PC-9 (cell line): ENCODE results near the gene CUL9. TPM values are rescaled to one million over a fixed set of nuclear protein-coding genes. Genes with fewer than 3 reads are reported as not detected.
A peak's percentile ranks its signal among the peaks of the same experiment; 100 is the strongest.

Source experiments
- BruUV-seq: library from RNA; stranded (reverse); fragments of 400-500 nt; replicated peaks from 2 replicates; lab custom pipeline; 2021; lab: Mats Ljungman, UMichigan
- CTCF ChIA-PET: fragments of 300-600 bp; sonication (Branson Sonifier 250); formaldehyde crosslinking; loops from one replicate; lab custom pipeline; 2022; ENCODE audit warnings: antibody characterized with exemption; lab: Charles Lee
- POLR2A ChIA-PET: fragments of 300-600 bp; sonication (Branson Sonifier 250); formaldehyde crosslinking; loops from one replicate; lab custom pipeline; 2022; ENCODE audit warnings: antibody characterized with exemption; ENCODE audit not compliant: unreplicated experiment; lab: Charles Lee
- DNase-seq, 2 experiments: peaks; one replicate each; pipeline versions ENCODE4 v3.0.0 to v3.0.0-alpha.2; 2015 to 2022; ENCODE audit warnings: mixed read lengths in 1 of 2
- H2AFZ ChIP-seq: fragments of 200-600 bp; sonication (generic); 2 replicates; pipeline ENCODE4 v1.8.1; 2017; ENCODE audit warnings: antibody characterized with exemption
- H3F3A ChIP-seq: fragments of 200-600 bp; sonication (generic); 2 replicates; pipeline ENCODE4 v1.8.1; 2017; ENCODE audit warnings: antibody characterized with exemption, mild to moderate bottlenecking, low read depth; ENCODE audit not compliant: insufficient read depth
- H3K27ac ChIP-seq: fragments of 200-600 bp; sonication (generic); 2 replicates; pipeline ENCODE4 v1.6.1; 2016; ENCODE audit warnings: mixed run types
- H3K27me3 ChIP-seq: fragments of 200-600 bp; sonication (generic); 2 replicates; pipeline ENCODE4 v1.6.1; 2016; ENCODE audit warnings: low read depth, mixed run types; ENCODE audit not compliant: insufficient read depth
- H3K36me3 ChIP-seq: fragments of 200-600 bp; sonication (generic); 2 replicates; pipeline ENCODE4 v1.6.1; 2016; ENCODE audit warnings: low read depth, mixed run types
- H3K4me1 ChIP-seq: fragments of 200-600 bp; sonication (generic); replicated peaks from 2 replicates; pipeline ENCODE4 v1.6.1; 2016; ENCODE audit warnings: mixed run types; ENCODE audit not compliant: insufficient read depth
- H3K4me2 ChIP-seq: fragments of 200-600 bp; sonication (generic); 2 replicates; pipeline ENCODE4 v1.6.1; 2017; ENCODE audit warnings: mixed run types
- H3K4me3 ChIP-seq: fragments of 200-600 bp; sonication (generic); 2 replicates; pipeline ENCODE4 v1.6.1; 2016; ENCODE audit warnings: mixed run types
- H3K79me2 ChIP-seq: fragments of 200-600 bp; sonication (generic); 2 replicates; pipeline ENCODE4 v1.6.1; 2017; ENCODE audit warnings: low read depth, mixed run types
- H3K9me2 ChIP-seq: fragments of 200-600 bp; sonication (generic); 2 replicates; pipeline ENCODE4 v1.8.1; 2017; ENCODE audit warnings: mild to moderate bottlenecking; ENCODE audit not compliant: insufficient read depth
- H3K9me3 ChIP-seq: fragments of 200-600 bp; sonication (generic); 2 replicates; pipeline ENCODE4 v1.8.1; 2016; ENCODE audit warnings: low read depth; ENCODE audit not compliant: insufficient read depth
- H4K20me1 ChIP-seq: fragments of 200-600 bp; sonication (generic); 2 replicates; pipeline ENCODE4 v1.8.1; 2017; ENCODE audit not compliant: insufficient read depth
- EZH2 ChIP-seq: fragments of 200-600 bp; sonication (generic); IDR thresholded peaks from 2 replicates; pipeline ENCODE4 v1.8.0; 2017; ENCODE audit warnings: antibody characterized with exemption, low read depth
- intact Hi-C: fragments of 100-400 bp; cut with micrococcal nuclease; formaldehyde crosslinking; loops from one replicate; pipeline ENCODE4 v1.10.0; 2022; ENCODE audit not compliant: unreplicated experiment
- total RNA-seq: library from RNA; stranded (reverse); gene quantifications from 2 replicates; pipeline ENCODE4 v1.2.3, GENCODE V29; 2021
- TF ChIP-seq, protein P1 (sequence below): fragments of 200-600 bp; sonication (generic); conservative IDR thresholded peaks from 2 replicates; pipeline ENCODE4 v1.6.1; 2017; ENCODE audit warnings: mixed run types, antibody characterized with exemption, mild to moderate bottlenecking, moderate library complexity

Gene CUL9
- total RNA-seq, 1 experiment from 2014 or later: 52.8 TPM

DNA sequence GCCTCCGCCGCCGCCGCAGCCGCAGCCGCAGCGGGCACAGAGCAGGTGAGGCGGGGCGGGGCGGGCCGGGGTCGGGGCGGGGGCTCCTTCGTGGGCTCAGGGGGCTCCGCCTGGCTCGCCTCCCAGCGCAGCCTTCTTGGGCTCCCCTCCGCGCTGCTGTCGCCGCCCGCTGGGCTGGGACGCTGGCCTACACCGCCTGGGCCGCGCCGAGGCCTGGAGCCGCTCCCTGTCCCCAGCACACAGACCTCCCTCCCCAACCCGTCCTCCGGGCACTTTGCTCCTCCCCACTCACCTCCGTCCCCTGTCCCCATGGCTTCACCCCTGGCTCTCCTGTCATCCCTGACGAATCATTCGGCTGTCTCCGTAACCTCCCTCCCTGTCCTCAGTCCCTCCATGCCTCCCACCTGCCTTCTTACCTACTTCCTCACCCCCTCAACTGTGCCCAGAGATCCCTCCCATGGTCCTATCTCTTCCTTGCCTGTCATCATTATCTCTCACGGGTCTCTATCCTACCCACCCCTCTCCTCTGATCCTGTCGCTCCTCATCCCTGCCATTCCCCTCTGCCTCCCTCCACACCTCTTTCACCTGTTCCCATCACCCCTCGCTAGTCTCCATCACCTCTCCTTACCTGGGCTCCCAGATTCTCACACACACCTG is 61.8 kb downstream of the CUL9 start:
- Histone ChIP-seq H3K79me2 (no peaks in the 10 kb centered on the region), H3K4me3 (no peak overlapping the region)

DNA sequence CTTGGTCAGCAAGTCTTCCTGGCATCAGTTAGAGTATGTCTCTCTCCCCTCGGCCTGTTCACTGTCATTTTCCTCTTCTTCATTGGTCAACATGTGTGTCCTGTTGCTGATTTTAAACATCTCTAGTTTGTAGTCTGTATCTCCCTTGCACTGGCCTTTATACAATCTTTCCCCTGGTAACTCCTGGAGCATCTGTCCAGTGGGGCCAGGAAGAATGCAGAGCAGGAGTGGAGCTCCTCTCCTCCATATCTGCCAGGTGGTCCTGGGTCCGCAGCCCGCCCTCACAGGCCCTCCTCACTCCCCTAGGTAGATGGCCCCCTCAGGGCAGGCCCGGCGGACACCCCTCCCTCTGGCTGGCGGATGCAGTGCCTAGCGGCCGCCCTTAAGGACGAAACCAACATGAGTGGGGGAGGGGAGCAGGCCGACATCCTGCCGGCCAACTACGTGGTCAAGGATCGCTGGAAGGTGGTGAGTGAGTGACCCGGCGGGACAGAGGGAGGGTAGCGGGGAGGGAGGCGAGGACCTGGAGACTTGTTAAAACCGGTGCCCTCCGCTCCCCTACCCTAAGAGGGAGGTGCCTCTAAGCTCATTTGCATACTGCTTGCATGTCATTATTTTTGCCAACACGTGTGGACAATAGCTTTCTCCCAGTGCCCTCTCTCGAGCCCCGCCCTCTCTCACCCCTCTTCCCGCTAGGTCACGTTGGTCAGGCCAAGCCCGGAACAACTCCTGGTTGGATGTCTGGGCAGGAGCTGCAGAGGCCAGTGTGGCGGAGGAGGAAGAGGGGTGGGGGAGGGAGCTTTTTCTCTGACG is 64.5 kb downstream of the CUL9 start:
- peak; percentile 68 to 70 for DNase-seq
- Histone ChIP-seq H2AFZ (peak overlapping the region; percentile 82; the same call in 1 of the 2 replicates), H3K9me3 (no peaks in the 10 kb centered on the region), H3K79me2 (no peaks in the 10 kb centered on the region), H4K20me1 (no peaks in the 10 kb centered on the region), H3K27ac (no peak overlapping the region), H3K9me2 (no peaks in the 10 kb centered on the region), H3K36me3 (no peaks in the 10 kb centered on the region), H3F3A (no peaks in the 10 kb centered on the region; the same call in 1 of the 2 replicates), H3K4me1 (no peaks in the 10 kb centered on the region), H3K27me3 (peaks cover 34% of the 10 kb centered on the region), H3K4me3 (peak overlapping the region; percentile 52), H3K4me2 (peak overlapping the region; percentile 84)
- intact Hi-C loops: no loop called here
- no TSS peak for BruUV-seq
- TF ChIP-seq, protein P1, sequence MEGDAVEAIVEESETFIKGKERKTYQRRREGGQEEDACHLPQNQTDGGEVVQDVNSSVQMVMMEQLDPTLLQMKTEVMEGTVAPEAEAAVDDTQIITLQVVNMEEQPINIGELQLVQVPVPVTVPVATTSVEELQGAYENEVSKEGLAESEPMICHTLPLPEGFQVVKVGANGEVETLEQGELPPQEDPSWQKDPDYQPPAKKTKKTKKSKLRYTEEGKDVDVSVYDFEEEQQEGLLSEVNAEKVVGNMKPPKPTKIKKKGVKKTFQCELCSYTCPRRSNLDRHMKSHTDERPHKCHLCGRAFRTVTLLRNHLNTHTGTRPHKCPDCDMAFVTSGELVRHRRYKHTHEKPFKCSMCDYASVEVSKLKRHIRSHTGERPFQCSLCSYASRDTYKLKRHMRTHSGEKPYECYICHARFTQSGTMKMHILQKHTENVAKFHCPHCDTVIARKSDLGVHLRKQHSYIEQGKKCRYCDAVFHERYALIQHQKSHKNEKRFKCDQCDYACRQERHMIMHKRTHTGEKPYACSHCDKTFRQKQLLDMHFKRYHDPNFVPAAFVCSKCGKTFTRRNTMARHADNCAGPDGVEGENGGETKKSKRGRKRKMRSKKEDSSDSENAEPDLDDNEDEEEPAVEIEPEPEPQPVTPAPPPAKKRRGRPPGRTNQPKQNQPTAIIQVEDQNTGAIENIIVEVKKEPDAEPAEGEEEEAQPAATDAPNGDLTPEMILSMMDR: no peak
- no peak for TF ChIP-seq EZH2
- ChIA-PET POLR2A (interaction anchor here (0.6 kb wide), 1 partner anchor 17 kb away, joined by 3 read pairs; the partner anchor contains the start of gene DNPH1), CTCF (no interaction called here)

More for the DNA sequence above, 61.8 kb downstream of the CUL9 start:
- no peaks in the 10 kb centered on the region for H3K4me1 ChIP-seq
- H3K4me2 ChIP-seq: no peak overlapping the region
- H3K9me2 ChIP-seq: no peaks in the 10 kb centered on the region
- ChIA-PET POLR2A (no interaction called here), CTCF (no interaction called here)
- H3K9me3 ChIP-seq: peaks cover 3% of the 10 kb centered on the region; the same call in 1 of the 2 replicates
- no peak overlapping the region for H3K27ac ChIP-seq
- intact Hi-C loops: no loop called here
- no peaks in the 10 kb centered on the region for H3K36me3 ChIP-seq
- no peak for TF ChIP-seq EZH2
- TF ChIP-seq, protein P1: no peak
- no peak overlapping the region for H2AFZ ChIP-seq
- H3K27me3 ChIP-seq: peaks cover 50% of the 10 kb centered on the region
- H3F3A ChIP-seq: no peaks in the 10 kb centered on the region
- no peak for DNase-seq
- H4K20me1 ChIP-seq: no peaks in the 10 kb centered on the region
- no TSS peak for BruUV-seq

DNA sequence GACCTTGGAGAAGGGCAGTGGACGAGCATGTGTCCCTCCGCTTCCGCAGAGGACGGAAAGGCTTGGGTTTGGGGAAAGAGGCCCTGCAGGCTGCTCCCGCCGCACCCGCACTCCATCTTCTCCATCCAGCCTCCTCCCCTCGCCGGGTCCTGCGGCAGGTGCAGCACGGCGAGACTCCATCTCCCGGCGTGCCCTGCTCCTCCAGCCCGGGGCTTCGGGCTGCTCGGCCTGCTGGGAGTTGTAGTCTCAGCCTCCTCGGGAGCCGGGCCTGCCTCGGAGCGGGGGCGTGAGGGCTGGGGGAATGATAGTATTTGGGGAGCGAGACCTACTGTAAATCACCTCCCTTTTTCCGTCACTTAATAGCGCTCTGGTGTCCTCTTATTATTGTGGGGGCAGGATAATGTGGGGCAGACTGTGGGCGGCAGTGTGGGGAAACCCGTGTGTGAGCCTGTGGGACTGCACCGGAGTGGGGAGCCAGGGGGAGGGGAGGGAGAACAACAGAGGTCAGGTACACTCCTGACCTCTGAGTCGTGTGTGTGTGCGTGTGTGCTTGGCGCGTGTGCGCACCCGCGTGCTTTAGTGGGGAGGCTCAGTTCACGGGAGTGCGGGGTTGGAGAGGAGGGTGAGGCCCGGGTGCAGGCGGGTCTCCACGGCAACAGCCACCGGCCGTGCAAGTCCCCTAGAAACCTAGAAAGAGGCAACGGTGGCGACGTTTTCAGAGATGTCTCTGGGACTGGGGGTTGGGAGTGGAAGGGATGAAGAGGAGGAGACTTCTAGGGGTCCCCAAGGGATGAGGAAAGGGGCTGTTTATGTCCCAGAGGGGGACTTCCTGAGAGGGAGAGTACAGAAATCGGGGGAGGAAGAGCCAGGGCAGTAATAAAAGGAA is 65.4 kb downstream of the CUL9 start:
- Histone ChIP-seq H3K9me2 (no peaks in the 10 kb centered on the region), H3F3A (no peaks in the 10 kb centered on the region; the same call in 1 of the 2 replicates), H3K27ac (no peak overlapping the region), H3K4me3 (peak overlapping the region; percentile 52), H3K9me3 (no peaks in the 10 kb centered on the region), H3K4me1 (no peaks in the 10 kb centered on the region), H3K79me2 (no peaks in the 10 kb centered on the region), H2AFZ (peak overlapping the region; percentile 82), H3K27me3 (peaks cover 26% of the 10 kb centered on the region), H3K4me2 (peak overlapping the region; percentile 84), H4K20me1 (no peaks in the 10 kb centered on the region), H3K36me3 (no peaks in the 10 kb centered on the region)
- intact Hi-C loops: no loop called here
- peak; percentile 44 to 75 for DNase-seq
- CTCF ChIA-PET: no interaction called here
- no peak for TF ChIP-seq EZH2
- TF ChIP-seq, protein P1: no peak
- BruUV-seq: no TSS peak
- POLR2A ChIA-PET: interaction anchor here (0.6 kb wide), 1 partner anchor 18 kb away, joined by 3 read pairs; the partner anchor contains the start of gene DNPH1
